HG02981 (cell line): ENCODE results near the gene APOL3.
"Not testable (repeated sequence)": the region's sequence is repeated elsewhere in the genome, so short reads cannot be mapped to it uniquely, and the experiment has no call there.

Experiments used
- ATAC-seq: cut with Tn5 transposase; IDR thresholded peaks from one replicate; pipeline ENCODE4 v1.9.1; 2021; ENCODE audit warnings: mild to moderate bottlenecking, moderate library complexity; ENCODE audit not compliant: unreplicated experiment

The APOL3 gene

DNA sequence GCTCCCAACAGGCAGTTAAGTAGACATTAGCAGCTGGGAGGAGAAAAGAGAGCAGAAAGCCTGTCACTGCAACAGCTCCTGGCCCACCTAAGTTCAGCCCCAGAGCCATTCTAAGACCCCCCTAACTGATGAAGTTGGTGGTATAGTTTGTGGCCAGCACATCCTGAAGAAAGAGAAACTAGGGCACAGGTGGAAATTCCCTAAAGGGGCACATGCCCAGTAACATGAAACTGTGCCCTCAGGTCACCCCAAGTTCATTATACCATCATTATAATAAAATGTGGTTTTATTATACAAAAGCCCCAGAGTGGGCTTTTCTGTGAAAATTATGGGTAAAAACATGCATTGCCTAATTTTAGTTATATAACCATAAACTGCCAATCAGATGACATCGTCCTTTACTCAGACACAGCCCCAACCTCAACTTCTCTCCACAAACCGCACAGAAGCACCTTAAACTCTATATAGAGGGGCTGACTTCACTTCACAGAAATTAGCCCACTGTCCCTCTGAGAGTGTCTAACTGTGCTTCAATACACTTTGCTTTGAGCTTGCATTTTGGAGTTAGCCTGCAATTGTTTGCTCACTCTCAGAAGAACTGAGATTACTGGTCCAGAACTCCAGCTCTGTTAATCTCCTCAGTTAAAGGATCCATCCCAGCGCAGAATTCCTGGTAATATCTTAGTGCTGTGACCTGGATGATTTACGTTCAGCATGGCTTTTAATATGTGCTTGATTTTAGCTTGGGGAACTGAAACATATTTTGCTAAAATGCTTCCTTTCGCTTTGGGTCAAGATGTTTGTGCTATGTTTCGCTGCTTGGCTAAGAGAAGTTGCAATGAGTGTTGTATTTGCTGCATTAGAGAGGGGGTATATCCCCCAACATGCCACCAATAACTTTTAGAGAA lies 1.8 kb upstream of the APOL3 start:
- ATAC-seq, result peak; percentile 54

GRCh38 chr22:36161793-36162126 lies 1.2 kb upstream of the APOL3 start:
- ATAC-seq, result not testable (repeated sequence)

DNA sequence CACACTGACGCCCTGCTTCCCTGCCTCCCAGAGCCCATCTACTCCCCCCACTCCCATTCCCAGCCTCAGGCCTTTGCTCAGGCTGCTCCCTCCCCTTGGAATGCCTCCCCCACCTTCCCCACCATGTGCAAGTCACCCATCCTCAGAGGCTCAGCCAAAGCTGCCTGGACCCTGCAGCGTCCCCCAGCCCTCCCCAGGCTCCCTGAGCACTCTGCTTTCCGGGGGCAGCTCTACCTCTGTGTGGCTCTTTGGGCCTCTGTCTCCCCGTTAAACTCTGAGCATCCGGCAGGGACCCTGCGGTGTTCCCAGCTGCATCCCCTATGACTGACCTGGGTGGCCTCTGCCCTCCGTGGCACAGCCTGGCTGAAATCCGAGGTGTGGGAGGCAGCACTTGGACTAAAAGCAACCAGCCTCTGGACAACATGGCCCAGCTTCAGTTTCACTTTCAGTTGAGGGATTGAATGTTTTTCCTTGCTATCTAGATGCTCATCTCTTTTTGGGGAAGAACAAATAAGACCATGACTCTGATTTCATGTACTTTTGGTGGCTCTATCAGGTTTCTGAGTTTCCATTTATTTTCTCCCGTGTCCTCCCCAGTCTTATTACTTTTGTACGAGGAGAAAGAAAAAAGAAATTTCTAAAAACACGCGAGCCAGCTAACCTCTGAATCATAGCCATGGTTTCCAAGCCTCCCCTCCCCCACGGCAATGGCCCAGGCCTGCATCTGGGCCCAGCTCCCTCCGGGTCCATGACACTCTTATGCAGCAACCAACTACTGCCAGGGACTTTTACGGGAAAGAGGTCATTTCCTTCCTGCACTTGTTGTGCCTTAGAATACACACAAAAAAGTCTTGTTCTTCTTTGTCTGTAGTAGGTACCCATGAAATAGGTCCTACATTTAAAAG lies 3.8 kb downstream of the APOL3 start:
- no peak for ATAC-seq

- ATAC-seq, result no peak
These were observed 4.4 kb downstream of the APOL3 start for GRCh38 chr22:36156119-36156514.

DNA sequence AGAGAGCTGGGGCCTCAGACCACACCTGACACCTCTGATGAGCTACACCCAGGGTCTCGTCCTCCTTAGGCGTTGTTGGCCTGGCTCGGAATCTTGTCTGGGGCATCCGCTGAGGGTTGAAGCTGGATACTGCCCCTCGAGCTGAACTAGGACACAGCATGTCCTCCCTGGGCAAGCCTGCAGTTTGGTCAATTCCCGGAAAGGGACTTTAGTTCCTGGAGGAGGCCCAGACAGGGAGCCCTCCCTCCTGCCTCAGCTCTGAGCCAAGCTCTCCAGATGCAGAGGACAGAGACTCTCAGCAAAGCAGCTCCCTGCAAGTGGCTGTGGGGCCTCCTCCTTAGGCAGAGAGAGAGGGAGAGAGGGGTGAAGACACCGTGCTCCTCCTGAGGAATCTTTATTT lies 4.9 kb downstream of the APOL3 start:
- no peak for ATAC-seq

DNA sequence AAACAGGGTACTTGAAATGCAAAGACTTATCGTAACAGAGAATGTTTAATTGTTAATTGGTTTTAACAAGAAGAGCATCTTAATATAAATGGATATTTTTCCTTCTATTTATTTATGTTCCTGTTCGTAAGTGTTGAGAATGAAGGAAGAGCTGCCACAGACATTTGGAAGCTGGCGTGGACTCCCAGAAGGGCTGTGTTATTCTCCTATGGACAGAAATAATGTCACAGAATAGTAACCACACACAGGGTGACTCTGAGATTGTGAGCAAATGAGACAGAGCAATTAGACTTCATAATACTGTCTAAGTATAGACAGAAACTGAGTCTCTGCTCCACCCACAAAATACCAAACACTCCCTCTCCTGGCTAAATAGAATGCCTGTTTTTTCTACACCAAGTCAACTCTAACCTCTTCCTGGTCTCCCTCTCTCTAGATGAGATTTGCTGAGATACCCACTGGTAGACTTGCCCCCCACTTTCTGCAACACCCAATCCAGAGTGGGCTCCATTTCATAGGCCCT lies 6.1 kb downstream of the APOL3 start:
- ATAC-seq, result no peak

DNA sequence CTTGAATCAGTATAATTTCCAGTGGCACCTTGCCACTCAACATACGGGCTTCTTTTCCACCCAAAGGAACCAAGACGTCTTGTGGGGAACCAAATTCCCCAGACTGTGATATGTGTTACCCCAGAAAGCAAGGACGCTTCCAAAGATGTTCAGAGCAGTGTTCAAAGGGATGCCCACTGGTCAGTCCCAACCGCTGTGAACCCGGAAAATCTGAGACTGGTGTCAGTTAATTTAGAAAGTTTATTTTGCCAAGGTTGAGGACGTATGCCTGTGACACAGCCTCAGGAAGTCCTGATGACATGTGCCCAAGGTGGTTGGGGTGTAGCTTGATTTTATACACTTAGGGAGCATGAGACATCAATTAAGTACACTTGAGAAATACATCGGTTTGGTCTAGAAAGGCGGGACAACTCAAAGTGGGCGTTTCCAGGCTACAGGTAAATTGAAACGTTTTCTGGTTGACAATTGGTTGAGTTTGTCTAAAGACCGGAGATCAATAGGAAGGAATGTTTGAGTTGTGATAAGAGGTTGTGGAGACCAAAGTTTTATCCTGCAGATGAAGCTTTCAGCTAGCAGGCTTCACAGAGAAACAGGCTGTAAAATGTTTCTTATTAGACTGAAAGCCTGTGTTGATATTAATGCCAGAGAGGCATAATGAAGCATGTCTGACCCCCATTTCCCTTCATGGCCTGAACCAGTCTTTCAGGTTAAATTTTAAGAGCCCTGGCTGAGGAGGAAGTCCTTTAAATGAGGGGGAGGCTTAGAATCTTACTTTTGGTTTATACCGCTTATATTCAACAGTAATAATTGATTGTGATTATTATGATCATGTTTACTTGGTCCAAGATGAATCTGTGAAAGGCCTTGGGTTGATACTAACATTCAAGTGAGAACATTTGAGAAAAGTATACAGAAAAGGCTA lies 6.8 kb downstream of the APOL3 start:
- no peak for ATAC-seq

DNA sequence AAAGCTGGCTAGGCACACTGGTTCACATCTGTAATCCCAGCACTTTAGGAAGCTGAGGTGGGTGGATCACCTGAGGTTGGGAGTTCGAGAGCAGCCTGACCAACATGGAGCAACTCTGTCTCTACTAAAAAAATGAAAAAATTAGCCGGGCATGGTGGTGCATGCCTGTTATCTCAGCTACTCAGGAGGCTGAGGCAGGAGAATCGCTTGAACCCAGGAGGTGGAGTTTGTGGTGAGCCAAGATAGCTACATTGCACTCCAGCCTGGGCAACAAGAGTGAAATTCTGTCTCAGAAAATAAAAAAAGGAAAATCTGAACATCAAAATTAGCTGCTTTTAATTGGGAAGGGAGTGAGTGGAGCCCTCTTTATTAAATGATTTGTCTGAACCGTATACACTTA lies 7.7 kb downstream of the APOL3 start:
- ATAC-seq, result not testable (repeated sequence)

DNA sequence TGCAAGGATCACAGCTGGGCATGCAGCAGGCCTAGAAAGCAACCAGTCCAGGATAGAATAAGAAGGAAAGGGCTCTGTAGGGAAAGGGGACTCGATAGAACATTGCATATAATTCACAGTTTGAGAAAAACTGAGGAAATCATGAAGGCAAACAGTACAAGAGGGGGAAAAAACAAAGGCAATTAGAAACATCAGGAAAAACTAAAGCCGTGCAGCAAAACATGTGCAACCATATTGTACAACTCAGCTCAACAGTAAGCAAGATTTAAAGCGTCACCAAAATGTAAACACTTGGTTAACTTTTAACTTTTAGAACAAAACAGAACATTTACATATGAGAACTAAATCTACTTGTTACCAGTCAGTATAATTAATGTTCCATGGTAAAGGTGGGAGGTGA lies 8.5 kb downstream of the APOL3 start:
- no peak for ATAC-seq

GRCh38 chr22:36151006-36151595 lies 9.5 kb downstream of the APOL3 start:
- no peak for ATAC-seq

- ATAC-seq, result no peak
These were observed 11.1 kb downstream of the APOL3 start for GRCh38 chr22:36149441-36149840.

DNA sequence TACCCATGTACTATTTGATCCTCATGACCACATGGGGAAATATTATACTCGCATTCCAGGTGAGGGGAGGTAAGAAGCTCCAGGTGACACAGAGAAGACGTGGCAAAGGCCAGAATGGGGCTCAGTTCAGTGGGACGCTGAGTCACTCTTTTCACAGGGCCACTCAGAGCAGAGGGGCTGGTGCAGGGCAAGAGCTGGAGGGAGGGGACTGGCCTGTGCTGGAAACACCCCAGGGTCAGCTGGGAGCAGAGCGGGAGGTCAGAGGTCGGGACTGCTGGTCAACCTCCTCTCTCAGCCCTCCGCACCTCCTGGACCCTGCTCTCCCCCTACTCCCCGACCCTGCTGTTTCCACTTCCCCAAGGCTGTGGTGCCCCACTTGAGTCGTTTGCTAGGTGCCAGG lies 12.1 kb downstream of the APOL3 start:
- no peak for ATAC-seq

GRCh38 chr22:36147196-36147791 lies 13.3 kb downstream of the APOL3 start:
- no peak for ATAC-seq

GRCh38 chr22:36145881-36146280 lies 14.7 kb downstream of the APOL3 start:
- no peak for ATAC-seq

DNA sequence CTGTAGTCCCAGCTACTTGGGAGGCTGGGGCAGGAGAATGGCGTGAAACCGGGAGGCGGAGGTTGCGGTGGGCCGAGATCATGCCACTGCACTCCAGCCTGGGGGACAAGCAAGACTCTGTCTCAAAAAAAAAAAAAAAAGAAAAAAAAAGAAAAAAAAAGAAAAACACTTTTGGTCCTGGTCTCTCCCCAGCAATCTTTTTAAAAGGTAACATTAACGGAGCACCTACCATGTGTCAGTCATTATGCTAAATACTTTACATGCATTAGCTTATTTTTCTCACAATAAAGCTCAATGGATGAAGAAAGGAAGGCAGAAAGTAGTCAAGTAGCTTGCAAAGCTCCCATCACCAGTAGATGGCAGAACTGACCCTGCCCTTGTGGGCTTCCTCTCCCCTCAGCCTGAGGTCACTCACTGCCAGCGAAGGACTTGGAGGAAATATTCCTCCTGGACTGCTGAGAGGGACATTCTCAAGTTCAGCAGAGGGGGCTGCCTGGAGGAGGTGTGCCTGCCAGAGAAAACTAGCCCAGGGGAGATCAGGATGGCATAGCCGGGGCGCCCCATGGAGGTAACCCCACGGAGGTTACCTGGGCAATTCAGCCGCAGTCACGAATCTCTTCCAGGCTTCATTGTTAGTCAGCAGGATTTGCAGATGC lies 15.5 kb downstream of the APOL3 start:
- ATAC-seq, result no peak

GRCh38 chr22:36143956-36144355 lies 16.6 kb downstream of the APOL3 start:
- ATAC-seq, result no peak

DNA sequence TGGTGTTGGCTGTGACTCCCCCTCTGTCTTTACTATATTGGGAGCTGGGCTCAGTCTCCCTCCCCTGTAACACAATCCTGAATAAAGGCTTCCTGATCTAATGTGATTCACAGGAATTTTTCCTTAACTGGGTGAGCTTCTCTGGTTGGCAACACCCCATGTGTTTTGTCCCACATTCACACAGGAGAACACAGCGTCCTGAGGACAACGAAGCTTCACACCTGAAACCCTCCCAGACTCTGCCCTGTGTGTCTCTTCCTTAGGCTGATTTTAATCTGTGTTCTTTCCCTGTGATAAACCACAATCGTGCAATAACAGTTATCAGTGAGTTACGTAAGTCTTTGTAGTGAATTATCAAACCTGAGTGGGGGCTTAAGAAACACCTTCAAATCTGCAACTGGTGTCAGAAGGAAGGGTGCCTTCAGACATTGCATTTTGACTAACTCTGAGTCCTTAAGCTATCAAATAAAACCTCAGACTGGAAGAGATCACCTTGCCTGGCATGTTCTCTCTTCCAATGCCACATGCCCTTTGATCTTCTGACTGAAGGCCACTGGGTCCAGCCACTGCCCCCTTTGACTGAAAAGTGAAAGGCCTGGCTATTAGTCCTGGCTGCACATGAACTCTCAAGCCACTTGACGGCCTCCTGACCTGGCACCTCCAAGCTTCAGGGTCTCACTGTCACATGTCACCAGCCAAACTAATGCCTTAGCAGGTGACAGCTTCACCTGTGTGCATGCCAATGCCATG lies 17.3 kb downstream of the APOL3 start:
- no peak for ATAC-seq

DNA sequence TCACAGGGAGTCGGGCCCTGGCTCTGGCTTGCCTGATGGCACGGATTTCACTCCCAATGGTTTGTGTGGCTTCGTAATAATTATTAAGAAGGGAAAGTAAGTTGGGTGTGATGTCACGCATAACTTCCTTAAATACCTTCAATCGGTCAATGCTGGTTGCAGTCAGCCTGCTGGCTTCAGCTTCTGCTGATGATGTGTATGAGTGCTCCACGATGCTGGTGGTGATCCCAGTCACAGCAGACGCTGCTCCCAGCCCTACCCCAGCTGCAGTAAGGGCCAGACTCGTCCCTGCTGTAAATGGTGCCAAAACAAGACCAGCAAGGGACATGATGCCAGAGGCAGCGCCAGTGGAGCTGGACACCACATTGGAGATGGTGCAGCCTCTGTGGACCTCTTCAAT lies 19.1 kb downstream of the APOL3 start:
- no peak for ATAC-seq

GRCh38 chr22:36138709-36139108 lies 21.8 kb downstream of the APOL3 start:
- not testable (repeated sequence) for ATAC-seq
